ENCODE data around the gene LRCH1. TPM values are rescaled to one million over a fixed set of nuclear protein-coding genes. Genes with fewer than 3 reads are reported as not detected.

LRCH1 gene
- polyA plus RNA-seq, 1 donor: 37.8 TPM

GRCh38 chr13:46801858-46802257 is 248.9 kb downstream of the LRCH1 start:
- DNase-seq: no peak

Other genes with a start within 250 kb of the LRCH1 start
- 3.0 TPM for gene RUBCNL, start 165.9 kb upstream of the LRCH1 start, polyA plus RNA-seq (ENCODE audit: insufficient read length)
- gene ESD, start 244.0 kb downstream of the LRCH1 start, polyA plus RNA-seq (ENCODE audit: insufficient read length): 243 TPM

Data from left kidney (tissue), 2 donors.